Activated T-helper 1 cell treated with Interleukin-2 at 50 U/mL for 16 hours (primary cell): ENCODE results near the gene PPP1R3E.
"Not testable (repeated sequence)": the region's sequence is repeated elsewhere in the genome, so short reads cannot be mapped to it uniquely, and the experiment has no call there.

Experiments used
- DNase-seq: peaks from one replicate; pipeline ENCODE4 v3.0.0-alpha.2; 2020; ENCODE audit warnings: low read depth

Gene PPP1R3E

DNA sequence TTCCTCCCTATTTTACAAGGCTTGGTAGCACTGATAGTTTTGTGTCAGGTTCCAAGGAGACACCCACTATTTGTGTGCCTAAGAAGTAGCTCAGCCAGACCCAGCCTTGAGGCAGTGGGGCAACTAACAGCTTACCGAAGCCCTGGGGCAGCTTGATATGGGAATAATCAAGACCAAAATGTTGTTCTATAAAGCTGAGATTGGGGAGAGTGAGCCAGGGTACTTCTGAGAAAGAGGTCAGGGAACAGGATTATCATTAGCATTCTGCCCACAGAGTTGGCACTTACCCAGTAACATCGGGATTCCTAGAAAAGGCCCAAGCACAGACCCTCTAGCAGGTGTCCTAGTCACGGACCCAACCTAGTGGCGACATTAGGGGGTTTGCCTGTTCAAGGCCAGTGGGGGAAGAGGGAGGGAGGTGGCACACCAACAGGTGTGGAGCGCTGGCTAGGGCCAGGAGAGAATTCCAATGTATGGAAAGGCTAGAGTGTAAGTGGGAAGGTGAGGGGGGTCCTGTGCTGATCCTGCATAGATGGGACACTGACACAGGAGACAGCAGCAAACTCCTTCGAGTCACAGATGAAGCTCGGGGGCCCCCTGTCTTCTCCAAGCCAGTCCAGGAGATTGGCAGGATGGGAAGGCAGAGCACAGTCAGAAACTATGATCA, 4.9 kb downstream of the PPP1R3E start:
- no peak for DNase-seq

DNA sequence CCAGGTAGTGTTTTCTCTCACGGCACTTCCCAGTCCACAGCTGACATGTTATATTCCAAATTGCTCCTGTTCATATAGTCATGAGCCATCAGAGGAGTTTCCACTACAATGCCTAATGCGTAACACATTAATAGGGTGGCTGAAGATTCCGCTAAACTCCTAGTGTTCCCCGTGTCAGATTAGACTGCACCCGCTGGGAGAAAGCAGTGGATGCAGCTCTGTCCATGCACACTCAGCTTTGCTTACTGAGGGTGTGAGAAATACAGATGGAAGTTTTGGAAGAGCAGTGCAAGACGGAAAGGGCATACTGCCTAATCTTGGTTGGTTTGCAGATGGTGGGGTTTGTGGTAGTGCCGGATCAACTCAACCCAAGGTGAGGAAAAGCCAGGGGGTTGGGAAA, 5.6 kb downstream of the PPP1R3E start:
- DNase-seq, result no peak

DNA sequence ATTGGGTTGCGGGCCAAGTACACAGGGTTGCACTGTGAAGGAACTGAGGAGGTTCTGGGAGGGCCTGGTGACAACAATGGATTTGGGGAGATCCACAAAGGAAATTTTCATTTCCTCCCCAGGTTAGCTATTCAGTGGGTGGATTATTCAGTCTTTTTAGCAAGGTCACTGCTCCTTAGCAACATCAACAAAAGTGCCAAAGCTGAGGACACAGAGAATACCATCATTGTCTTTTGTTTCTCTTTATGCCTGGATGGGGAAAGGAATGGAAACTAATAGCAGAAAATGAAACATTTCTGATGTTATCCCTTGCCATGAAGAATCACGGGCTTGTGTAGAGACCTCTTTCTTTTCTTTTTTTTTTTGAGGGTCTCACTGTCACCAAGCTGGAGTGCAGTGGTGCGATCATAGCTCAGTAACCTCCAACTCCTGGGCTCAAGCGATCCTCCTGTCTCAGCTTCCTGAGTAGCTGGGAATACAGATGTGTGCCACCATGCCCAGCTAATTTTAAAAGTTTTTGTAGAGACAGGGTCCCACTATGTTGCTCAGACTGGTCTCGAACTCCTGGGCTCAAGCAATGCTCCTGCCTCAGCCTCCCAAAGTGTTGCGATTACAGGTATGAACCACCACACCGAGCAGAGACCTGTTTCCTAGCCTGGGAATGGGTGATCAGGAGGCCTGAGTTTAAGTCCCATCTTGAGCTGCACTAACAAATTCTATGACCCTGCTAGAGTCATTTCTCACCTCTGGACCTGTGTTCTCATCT, 6.5 kb downstream of the PPP1R3E start:
- DNase-seq, result no peak

DNA sequence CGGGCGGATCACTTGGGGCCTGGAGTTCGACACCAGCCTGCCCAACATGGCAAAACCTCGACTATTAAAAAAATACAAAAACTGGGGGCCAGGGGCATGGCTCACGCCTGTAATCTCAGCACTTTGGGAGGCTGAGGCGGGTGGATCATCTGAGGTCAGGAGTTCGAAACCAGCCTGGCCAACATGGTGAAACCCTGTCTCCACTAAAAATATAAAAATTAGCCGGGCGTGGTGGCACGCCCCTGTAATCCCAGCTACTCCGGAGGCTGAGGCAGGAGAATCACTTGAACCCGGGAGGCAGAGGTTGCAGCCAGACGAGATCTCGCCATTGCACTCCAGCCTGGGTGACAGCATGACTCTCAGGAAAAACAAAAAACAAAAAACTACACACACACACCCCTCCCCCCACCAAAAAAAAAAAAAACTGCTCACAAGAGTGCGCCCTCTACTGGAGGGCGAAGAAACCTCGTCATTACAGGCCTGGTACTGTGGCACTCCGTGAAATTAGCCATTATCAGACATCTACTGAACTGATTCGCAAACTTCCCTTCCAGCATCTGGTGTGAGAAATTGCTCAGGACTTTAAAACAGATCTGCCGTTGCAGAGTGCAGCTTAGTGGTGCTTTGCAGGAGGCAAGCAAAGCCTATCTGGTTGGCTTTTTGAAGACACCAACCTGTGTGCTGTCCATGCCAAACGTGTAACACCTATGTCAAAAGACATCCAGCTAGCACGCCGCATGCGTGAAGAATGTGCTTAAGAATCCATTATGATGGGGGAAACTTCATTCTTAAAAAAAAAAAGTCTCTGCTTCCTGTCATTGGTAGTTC, 7.7 kb downstream of the PPP1R3E start:
- peak; percentile 20 for DNase-seq

DNA sequence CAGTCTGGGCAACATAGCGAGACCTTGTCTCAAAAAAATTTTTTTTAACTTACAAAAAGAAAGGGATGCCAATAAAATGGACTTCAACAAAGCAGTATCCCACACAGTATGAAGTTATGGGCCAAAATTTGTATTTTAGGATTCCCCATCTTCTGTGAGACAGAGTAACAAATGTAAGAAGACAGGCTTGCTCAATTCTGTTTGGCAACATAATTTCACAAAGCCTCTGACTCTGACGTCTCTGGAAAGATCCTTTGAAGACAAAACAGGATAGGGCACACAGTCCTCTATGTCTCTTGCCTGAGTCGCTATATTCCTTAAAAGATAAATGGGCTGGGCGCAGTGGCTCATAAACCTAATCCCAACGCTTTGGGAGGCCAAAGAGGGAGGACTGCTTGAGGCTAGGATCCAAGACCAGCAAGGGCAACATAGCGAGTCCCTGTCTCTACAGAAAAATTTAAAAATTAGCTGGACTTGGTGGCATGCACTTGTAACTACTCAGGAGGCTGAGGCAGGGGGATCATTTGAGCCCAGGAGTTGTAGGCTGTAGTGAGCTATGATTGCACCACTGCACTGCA, 15.7 kb downstream of the PPP1R3E start:
- DNase-seq, result no peak

DNA sequence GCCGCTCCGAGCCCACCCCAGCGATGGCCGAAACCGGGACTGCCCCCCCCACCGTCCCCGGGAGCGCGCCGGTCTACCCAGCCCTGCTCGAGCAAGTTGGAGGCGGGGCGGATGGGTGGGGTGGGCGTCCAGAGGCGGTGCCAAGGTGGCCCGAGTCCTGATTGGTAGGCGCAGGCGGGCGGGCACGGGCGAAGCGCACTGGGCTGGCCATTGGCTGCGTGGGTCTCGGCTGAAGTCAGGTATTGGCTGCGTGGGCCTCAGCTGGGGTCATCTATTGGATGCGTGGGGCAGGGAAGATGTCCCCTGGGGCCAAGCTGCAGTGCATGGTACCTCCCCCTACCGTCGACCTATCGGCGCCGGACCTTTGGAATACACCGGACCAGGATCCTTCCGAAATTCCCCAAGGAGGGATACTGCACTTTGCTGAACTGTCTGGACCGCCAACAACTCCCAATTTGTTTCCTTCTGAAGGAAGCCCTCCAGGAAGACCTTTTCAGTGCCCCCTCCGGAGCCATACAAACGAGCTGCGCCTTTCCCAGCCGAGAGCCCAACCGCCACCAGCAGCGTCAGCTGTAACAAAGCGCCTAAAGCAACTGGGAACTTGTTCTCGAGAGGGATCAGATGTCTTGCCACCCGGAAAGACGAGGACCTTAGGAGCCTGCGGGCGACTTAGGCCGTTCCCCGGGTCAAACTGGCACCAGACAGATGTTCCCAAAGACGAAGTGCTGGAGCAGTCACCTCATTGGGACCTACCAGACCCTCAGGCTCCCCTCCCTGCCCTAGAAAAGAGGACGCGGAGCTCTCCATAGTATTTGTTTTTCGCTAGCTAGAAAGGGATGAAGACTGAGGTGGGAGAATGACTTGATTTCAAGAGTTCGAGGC, 16.4 kb downstream of the PPP1R3E start, which contains the start of gene HOMEZ:
HOMEZ (minus strand) TSS at position 113 of the 882 bp plus-strand sequence. CDS start 180 bp downstream, outside the sequence.
- peak; percentile 96 for DNase-seq

DNA sequence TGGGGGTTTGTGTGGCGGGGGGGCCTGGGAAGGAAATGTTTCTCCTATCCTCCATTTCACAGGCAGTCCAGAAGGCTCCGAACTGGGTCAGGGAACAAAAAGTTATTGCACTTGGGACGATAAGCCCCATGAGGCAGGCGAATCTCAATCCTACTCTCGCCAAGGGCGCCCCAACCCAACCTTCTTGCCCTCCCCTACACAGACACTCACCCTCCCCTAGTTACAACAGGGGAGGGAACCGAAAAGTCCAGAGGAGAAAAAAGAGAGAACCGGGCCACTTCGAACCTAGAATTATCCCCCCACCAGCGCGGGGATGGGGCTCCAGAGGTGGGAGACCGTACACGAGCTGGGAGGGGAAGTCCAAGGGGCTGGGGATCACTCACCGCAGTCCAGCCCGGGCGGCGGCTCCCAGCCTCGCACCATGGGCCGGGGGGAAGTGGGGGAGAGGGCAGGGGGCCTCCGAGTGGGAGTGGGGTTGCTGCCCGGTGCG, 17.1 kb downstream of the PPP1R3E start:
- DNase-seq, result no peak

DNA sequence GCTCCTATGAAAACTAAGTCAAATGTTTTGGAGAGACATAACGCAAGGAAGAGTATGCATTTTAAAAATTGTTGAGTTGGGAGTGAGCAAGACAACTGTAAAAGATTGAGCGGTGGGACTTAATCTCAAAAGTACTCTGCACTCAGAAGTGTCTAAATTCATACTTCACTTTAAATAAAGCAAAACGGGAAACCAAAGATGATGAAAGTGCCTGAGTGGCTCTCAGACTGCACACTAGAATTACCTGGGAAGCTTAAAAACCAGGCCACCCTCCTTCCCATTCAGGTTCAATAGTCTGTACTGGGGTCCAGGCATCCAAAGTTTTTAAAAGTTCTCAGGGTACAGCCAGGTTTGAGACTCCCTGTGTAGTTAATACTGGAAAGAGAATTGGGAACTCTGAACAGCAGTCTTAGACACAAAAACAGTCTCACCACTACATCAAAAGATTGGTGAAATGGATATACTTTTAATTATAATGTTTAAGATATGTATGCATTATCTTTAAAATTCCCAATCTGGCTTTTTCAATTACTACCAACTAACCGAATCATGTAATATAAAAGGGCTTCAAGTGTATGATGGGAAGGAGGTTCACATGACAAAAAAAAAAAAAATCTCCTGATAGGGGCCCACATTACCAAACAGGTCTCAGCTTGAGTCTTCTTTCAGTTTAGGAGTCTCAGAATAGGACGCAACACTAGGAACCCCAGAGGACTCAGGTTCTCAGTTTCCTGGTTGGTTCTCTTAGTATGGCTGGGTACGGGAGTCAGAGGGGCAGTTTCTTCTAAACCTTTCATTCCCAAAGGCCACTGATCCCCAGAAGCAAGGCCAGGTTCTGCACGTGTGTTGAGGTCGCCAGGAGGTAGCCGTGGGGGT, 17.8 kb downstream of the PPP1R3E start:
- DNase-seq, result no peak

DNA sequence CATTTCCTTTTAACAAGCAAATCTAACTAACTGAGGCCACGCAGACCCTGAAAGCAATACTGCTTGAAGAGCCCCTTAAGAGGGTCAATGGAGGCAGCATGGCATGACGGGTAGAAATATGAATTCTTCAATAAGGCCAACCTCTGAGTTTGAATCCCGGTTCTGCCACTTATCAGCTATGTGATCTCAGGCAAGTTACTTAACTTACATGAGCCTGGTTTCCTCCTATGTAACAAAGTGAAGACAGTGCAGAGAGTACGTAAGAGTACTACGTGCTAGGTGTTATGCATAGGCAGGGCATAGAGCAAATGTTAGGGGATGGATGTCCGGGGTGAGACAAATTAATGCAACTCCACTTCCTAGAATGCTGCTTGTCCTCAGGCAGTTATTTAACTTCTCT, 21.4 kb downstream of the PPP1R3E start:
- no peak for DNase-seq

DNA sequence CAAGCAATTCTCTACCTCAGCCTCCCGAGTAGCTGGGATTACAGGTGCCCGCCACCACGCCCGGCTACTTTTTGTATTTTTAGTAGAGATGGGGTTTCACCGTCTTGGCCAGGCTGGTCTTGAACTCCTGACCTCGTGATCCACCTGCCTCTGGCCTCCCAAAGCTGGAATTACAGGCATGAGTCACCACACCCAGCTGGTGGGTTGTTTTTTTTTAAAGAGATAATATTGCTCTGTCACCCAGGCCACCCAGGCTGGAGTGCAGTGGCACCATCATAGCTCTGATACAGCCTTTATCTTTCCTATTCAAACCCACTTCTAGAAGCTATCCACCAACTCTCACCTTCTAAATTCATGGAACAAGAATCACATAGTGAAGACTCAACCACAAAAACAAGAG, 24.7 kb downstream of the PPP1R3E start:
- not testable (repeated sequence) for DNase-seq

DNA sequence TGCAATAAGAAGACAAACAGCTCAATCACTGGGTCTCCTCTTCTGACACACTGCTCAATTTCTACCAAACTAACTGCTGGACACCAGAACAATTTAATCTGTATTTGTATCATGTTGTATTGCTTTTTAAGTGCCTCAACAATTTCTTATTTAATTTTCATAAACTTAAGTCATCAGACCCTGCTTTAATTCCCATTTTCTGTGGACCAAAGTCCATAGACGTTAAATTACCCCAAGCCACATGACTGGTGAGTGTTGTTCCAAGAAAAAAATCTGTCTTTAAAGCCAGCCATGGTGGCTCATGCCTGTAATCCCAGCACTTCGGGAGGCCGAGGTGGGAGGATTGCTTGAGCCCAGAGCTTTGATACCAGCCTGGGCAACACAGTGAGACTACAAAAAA, 25.5 kb downstream of the PPP1R3E start:
- no peak for DNase-seq

DNA sequence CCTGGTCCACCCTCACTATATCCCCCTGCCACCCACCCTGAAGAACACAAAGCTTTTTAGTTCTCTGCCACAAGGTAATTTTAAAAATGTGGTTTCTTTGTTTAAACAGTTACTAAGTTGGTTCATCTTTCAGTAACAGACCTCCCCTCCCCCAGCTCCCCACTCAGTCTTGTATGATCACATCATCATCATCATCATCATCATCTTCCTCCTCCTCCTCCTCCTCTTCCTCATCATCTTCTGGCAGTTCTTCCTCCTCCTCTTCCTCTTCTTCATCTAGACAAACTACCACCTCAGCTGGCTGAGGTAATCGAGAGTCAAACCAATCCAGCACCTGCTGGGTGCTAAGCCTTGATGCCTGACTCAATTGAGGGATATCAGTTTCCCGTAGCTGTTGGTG, 27.2 kb downstream of the PPP1R3E start:
- DNase-seq, result no peak

DNA sequence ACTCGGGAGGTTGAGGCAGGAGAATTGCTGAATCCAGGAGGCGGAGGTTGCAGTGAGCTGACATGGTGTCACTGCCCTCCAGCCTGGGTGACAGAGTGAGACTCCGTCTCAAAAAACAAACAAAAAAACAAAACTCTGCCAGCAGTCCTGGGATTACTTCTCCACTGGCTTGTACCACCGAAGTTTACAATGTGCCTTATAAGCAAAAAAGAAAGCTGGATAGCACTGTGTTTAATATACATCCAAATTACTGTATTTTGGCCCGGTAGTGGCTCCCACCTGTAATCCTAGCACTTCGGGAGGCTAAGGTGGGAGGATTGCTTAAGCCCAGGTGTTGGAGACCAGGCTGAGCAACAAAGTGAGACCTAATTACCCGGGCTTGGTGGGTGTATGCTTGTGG, 33.5 kb downstream of the PPP1R3E start:
- DNase-seq, result no peak

DNA sequence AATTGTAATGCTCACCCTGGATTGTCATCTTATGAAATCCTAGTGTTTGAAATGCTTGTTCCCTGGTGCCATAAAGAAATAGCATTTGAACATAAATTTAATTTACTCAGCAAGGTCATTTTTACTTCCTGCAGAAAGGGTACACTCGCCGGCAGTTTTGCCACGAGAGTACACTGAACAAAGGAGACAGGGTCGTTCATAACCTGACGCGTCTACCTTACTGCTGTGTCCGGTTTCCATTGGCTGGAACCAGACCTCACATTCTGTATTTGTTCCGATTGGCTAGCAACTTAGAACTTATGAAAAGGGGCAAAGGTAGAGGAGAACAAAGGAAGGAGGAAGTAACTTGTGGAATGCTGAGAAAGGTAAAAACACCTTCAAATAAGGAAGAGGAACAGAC, 41.8 kb downstream of the PPP1R3E start:
- DNase-seq, result not testable (repeated sequence)

DNA sequence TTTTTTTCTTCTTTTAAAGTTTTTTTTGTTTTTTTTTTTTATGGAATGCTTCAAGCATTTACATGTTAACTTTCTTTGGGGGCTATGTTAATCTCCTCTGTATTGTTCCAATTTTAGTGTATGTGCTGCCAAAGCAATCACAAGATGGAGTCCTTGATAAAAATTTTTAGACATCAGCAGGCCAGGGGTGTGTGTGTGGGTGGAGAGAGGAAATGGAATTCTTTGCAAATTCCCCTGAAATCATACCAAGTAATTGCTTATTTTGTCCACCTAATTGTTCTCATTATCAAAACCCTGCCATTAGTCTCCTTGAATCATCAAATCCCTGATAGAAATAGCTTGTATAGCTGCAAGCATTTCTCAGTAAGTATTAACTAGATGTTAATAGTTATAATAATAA, 43.2 kb downstream of the PPP1R3E start:
- DNase-seq, result no peak

DNA sequence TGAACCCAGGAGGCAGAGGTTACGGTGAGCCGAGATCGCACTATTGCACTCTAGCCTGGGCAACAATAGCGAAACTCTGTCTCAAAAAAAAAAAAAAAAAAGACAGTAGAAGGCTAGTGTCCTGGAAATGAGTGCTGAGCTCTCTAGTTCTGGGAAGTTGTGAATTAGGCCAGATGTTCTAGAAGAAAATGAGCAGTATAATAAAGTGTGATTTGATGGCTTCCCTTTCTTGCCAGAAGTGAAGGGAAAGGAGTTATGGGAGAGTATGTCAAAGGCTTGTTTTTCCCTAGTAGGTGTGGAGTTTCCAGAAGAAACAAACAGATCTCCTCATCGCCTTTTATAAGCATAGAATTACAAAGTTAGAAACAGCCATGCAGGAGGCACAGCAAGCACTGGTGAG, 44.4 kb downstream of the PPP1R3E start:
- DNase-seq, result no peak

DNA sequence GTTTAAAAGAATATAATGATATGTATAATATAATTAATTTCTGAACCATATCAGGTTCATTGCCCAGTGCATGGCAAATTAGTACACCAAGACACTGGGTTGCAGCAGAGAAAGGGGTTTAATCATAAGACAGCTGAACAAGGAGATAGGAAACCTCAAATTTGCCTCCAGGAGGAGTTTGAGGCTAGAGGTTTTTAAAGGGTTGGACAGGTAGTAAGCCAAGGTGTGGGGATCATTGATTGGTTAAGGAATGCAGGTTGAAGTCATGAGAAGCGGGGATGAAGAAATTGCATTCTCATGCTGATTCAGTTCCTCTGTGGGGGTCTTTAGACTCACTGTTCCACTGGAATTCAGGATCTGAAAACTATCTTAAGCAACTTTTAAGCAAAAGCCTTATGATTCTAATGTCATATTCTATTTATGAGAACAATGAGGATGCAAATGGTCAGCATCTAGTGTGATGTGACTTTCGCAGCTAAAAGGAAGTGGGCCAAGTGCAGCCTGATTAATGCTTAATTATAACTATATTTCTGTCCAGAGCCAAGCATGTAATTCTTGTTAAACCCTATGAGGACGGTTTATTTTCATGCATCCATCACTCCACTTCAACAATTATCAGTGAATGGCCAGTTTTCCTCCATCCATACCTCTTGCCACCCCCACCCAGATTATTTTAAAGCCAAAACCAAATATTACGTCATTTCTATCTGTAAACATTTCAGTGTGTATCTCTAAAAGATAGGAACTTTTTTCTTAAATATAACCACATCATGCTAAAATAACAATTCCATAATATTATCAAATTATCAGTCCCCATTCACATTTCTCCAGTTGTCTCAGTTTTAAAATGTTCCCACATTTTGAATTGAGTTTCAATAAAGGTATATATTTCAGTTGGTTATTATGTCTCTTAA, 50.0 kb downstream of the PPP1R3E start:
- no peak for DNase-seq

DNA sequence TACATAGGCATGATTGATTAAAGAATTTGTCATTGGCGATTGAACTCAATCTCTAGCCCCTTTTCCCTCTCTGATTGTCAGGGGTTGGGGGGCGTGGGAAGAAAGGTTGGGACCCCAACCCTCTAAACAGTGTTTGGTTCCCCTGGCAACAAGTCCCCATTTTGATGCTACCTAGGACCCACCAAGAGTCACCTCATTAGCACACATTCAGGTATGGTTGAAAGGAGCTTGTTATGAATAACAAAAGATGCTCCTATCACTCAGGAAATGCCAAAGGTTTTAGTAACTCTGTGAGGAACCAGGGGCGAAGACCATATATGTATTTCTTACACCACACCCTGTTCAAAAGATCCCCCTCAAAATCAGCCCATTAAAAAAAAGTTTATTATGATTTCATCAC, 50.7 kb downstream of the PPP1R3E start:
- DNase-seq, result no peak

DNA sequence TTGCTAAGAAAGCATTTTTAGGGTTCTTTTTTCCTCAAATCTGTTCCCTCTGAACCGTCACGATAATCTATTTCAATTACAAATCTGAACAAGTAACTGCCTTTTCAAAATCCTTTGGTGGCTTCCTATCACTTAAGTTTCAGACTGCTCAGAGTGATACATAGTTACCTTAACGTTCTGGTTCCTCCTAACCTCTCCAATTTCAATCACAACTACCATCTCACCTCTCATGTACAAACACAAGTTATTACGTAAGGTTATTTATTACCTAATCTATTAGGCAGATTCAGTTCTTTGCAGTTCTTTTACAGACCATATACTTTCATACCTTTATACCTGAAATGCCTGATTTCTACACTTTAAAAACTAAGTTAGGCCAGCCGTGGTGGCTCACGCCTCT, 52.8 kb downstream of the PPP1R3E start:
- DNase-seq, result no peak
